Measurements from ENCODE around the gene RAI1.

Gene RAI1

GRCh38 chr17:17770632-17771044, 89.4 kb downstream of the RAI1 start:
- no peak for DNase-seq

- no peak for DNase-seq
Observed at GRCh38 chr17:17771498-17772201, 90.4 kb downstream of the RAI1 start.

GRCh38 chr17:17772231-17772630, 91.0 kb downstream of the RAI1 start:
- DNase-seq: no peak

- DNase-seq: no peak
Observed at GRCh38 chr17:17774009-17774881, 93.0 kb downstream of the RAI1 start.

GRCh38 chr17:17776889-17777288, 95.6 kb downstream of the RAI1 start:
- DNase-seq: no peak

GRCh38 chr17:17778308-17779014, 97.2 kb downstream of the RAI1 start:
- no peak for DNase-seq

- DNase-seq: no peak
Observed at GRCh38 chr17:17779015-17779611, 97.9 kb downstream of the RAI1 start.

GRCh38 chr17:17780922-17781590, 99.8 kb downstream of the RAI1 start:
- DNase-seq: no peak

- no peak for DNase-seq
Observed at GRCh38 chr17:17781591-17782496, 100.6 kb downstream of the RAI1 start.

GRCh38 chr17:17782523-17783115, 101.4 kb downstream of the RAI1 start:
- DNase-seq: no peak

GRCh38 chr17:17783116-17783824, 102.0 kb downstream of the RAI1 start:
- DNase-seq: peak; percentile 44

GRCh38 chr17:17783825-17784656, 102.8 kb downstream of the RAI1 start:
- no peak for DNase-seq

- DNase-seq: peak; percentile 16
Observed at GRCh38 chr17:17784657-17785267, 103.5 kb downstream of the RAI1 start.

GRCh38 chr17:17785407-17785806, 104.1 kb downstream of the RAI1 start:
- no peak for DNase-seq

GRCh38 chr17:17786998-17787397, 105.7 kb downstream of the RAI1 start:
- no peak for DNase-seq

GRCh38 chr17:17787568-17787967, 106.3 kb downstream of the RAI1 start:
- DNase-seq: no peak

- DNase-seq: no peak
Observed at GRCh38 chr17:17788967-17789366, 107.7 kb downstream of the RAI1 start.

GRCh38 chr17:17789410-17789809, 108.2 kb downstream of the RAI1 start:
- DNase-seq: no peak
